Stimulated activated CD4-positive, alpha-beta T cell treated with anti-CD3 and anti-CD28 coated beads, TNF-alpha, amount 100 ng/mL, for 24 hours (primary cell): Measurements from ENCODE around the gene ARL6IP5.

Experiments
- DNase-seq, 3 experiments: peaks; one replicate each; pipeline ENCODE4 v3.0.0-alpha.2; 2020; ENCODE audit warnings: low read depth in 3 of 3

ARL6IP5 gene, protein sequence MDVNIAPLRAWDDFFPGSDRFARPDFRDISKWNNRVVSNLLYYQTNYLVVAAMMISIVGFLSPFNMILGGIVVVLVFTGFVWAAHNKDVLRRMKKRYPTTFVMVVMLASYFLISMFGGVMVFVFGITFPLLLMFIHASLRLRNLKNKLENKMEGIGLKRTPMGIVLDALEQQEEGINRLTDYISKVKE

DNA sequence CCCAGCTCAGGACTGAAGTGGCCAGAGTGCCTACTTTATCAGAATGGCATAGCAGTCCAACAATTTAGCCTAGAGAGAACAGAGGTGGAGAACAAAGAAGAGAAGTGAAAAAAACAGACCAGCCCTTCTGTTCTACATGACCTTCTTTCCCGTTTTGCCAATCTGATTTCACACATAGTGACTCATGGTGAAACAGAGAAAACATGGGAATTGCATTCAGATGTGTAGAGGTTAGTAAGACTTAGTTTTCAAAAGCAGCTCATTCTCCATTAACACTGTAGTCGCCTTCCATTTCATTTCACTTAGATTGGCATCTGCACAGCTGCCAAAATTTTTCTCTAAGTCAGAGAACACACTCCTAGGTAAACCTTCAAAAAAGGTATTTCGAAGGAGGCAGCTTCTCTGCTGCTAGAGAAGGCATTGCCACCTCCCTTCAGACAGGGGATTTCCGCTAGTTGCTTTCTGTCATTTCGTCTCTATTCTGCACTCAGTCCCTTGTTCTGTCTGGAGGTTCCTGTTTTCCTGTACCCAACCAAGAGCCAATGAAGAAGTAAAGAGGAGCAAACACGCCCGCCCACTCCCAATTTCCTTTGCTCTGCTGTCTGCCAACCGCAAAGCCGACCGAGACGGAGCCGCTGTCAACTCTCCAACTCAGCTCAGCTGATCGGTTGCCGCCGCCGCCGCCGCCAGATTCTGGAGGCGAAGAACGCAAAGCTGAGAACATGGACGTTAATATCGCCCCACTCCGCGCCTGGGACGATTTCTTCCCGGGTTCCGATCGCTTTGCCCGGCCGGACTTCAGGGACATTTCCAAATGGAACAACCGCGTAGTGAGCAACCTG lies at the start of gene ARL6IP5:
Gene ARL6IP5, plus strand, starts transcription at position 612 of the 842 bp plus-strand sequence. Its CDS starts 111 bp downstream, at position 723.
- DNase-seq, result peak; percentile 76 to 90 (median 83)

DNA sequence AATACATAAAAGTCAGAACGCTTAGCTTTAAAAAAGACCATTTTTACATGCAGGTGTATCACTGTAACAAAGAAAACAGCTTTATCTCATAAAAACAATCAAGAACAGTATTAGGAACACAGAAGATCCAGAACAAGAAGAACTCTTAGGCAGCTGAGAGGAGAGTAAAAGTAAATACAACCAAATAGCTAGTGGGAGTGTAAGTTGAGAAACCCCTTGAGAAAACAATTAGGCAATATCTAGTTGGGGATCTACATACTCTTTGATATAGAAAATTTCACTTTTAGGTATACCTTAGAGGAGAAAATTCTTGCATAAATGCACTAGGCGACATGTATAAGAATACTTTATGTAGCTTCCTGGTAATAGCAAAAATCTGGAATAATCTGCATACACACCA lies 40.1 kb upstream of the ARL6IP5 start:
- DNase-seq, result no peak

DNA sequence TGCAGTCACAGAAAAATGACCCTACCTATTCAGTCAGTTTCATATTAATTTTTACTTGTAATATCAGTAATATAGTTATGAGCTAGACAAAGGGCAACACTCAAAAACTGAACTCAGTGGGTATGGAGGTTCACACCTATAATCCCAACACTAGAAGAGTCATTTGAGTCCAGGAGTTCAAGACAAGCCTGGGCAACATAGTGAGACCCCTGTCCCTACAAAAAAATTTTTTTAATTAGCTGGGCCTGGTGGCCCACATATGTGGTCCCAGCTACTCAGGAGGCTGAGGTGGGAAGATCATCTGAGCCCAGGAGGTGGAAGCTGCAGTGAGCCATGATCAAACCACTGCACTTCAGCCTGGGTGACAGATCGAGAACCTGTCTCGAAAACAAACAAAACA lies 35.7 kb upstream of the ARL6IP5 start:
- no peak for DNase-seq

DNA sequence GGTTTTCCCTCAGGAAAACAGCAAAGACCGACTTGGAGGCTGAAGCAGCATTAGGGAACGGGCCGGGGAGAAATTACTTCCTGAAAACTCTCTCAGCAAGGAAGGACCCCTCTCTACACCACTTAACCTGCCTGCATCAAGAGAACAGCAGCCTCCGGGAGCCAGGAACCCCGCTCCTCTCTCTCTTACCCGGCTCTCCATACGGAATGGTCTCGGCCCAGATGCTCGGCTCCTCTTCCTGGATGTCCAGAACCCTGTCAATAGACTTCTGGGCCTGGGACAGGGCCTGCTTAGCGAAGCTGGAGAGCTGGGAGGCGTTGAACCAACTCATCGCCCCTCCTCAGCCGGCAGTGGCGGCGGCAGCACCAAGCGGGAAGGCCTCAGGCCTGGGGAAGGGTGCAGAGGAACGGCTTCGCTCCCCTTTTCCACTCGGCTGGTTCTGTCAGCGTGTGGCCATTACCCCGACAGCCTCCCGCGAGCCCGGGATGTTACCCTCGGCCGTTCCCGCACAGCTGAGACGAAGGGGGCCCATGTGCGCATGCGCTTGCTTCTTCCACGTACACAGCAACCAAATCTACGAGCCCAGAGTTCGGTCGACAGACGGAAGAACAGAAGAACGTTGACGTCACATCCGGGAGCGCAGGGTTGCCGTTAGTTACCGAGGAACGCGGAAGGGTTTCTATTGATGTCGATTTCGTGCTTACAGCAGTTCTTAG lies 32.8 kb upstream of the ARL6IP5 start, which contains the start of gene TMF1:
Gene TMF1, minus strand, starts transcription at position 578 of the 716 bp plus-strand sequence. Its CDS starts 247 bp downstream, at position 331.
- peak; percentile 95 to 97 (median 96) for DNase-seq

DNA sequence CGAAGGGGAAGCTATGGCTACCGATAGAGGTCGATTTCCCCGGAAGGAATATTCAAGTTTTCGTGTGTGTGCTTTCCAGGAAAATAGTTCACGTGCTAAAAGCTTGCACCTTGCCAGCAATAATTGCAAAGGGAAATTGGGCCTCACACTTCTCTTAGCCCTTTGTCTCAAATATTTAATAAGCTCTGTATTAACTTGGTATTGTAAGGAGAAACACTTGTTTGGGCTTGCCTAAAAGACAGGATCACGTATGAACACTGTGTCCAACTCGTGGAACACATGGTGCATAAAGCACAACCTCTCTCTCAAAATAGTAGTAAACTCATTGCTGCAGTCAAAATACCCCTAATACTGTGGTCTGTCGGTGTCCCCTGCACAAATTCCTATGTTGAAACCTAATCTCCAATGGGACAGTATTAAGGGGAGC lies 32.3 kb upstream of the ARL6IP5 start:
- DNase-seq, result no peak

DNA sequence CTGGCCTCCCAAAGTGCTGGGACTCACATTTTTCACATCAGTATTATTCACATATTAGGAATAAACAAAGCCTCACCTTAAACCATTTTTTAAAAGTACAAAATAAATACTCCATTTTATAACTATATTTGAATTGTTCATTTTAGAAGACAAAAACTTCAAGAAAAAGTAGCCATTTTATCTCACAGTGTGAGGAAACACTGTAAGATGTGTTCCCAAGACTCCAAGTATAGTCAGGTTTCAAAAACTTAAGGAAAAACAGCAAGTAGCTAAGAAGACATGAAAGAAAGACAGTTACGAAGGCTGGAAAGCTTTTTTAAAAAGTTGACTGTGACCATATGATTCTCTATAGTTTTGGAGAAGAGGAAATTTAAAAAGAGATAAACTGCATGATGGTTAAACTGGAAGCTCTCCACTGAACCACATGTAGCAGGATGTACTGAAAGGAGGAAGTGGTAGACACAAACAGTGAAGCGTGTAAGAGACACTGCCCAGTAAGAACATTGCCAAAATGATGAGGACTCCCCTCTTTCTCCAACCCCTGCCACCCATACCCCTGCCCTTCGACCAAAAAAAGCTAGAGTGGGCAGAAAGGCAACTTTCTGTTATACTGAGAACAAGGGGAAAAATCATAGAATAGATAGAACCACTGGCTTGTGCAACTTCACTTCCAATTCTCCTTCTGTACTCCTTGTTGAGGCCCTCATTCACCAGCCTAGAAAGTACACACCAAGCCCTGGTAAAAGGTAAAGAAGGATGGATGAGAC lies 26.4 kb upstream of the ARL6IP5 start:
- DNase-seq, result no peak

DNA sequence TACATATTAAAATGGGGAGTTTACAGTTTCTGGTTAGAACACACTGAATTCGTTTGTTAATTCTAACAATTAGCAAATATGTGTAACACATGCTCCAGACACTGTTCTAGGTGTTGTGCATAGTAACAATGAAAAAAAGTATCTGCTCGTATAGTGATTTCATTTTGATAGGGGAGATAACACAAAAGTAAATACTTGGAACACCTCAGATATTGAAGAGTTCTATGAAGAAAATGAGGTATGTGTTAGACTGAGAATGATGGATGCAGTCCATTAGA lies 25.9 kb upstream of the ARL6IP5 start:
- DNase-seq, result no peak

DNA sequence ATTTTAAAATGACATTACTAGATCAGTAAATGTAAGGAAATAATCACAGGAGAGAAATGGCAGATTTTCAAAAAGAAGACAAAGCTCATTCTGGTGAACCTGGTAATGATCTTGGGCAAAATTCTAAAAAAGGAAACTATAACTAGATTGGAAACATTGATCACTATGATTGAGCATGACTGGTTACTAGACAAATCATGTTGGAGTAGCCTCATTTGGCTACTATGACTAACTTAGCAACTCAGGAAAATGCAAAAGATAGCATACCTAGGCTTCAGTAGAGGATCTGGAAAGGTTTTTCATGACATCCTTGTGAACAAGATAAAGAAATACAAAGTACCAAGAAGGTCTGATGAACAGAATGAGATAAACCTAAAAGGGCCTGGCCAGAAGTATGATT lies 25.0 kb upstream of the ARL6IP5 start:
- no peak for DNase-seq

DNA sequence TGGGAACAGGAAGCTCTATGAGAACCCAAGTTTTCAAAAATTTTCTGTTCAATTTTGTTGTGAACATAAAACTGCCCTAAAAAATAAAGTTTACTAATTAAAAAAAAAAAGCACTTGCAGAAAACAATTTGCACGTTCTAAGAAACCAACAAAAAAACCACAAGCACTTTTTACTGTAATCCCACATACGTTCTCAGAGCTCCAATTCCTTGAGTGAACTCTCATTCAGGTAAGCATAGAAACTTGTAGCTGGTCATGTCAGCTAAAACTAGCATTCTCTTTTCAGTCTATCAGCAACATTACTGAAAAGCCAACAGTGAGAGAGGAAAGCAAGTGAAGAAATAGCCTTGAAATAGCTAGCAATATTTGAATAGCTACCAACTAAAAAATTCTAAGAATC lies 21.1 kb upstream of the ARL6IP5 start:
- no peak for DNase-seq

DNA sequence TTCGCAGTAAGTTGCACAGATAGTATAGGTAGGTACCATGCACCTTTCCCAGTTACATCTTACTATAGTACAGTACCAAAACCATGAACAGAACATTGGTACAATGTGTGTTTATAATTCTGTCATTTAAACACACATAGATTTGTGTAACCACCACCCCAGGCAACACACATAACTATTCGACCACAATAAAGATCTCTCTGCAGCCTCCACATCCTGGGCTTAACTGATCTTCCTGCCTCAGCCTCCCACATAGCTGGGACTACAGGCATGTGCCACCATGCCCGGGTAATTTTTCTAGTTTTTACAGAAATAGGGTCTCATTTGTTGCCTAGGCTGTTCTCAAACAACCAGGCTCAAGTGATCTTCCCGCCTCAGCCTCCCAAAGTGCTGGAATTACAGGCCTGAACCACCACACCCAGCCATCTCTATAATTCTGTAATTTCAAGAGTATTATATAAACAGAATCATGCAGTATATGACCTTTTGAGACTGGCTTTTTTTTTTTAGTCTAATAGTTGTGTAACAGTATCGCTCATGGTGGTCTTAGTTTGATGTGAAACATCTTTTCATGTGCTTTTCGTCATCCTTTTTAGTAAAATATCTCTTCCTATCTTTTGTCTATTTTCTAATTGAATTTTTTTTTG lies 19.3 kb upstream of the ARL6IP5 start:
- DNase-seq, result no peak

DNA sequence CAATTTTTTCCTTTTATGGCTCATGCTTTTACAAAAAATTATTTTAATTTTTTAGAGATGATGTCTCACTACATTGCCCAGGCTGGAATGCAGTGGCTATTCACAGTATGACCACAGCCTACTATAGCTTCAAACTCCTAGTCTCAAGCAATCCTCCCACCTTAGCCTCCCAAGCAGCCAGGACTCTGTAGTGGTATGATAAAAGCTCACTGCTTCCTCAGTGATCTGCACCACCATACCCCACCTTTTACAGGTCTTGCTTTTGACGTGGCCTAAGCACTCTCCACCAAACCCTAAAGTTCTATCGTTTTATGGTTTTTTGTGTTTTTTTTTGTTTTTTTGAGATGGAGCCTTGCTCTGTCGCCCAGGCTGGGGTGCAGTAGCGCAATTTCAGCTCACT lies 18.6 kb upstream of the ARL6IP5 start:
- no peak for DNase-seq

DNA sequence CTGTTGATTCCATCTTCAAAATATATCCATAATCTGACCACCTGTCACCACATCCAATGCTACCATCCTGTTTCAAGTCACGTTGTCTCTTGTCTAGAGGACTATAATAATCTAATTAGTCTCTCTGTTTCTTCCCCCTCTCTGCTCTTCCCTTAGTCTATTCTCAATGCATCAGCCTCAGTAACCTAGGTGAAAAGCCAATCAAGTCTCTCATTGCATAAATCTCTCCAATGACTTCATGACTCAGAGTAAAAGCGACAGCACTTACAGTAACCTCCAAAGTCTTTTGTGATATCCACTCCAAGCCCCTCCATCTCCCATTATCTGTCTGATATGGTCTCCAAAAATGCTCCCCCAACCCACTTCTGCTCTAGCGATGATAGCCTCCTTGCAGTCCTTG lies 11.8 kb upstream of the ARL6IP5 start:
- DNase-seq, result no peak

DNA sequence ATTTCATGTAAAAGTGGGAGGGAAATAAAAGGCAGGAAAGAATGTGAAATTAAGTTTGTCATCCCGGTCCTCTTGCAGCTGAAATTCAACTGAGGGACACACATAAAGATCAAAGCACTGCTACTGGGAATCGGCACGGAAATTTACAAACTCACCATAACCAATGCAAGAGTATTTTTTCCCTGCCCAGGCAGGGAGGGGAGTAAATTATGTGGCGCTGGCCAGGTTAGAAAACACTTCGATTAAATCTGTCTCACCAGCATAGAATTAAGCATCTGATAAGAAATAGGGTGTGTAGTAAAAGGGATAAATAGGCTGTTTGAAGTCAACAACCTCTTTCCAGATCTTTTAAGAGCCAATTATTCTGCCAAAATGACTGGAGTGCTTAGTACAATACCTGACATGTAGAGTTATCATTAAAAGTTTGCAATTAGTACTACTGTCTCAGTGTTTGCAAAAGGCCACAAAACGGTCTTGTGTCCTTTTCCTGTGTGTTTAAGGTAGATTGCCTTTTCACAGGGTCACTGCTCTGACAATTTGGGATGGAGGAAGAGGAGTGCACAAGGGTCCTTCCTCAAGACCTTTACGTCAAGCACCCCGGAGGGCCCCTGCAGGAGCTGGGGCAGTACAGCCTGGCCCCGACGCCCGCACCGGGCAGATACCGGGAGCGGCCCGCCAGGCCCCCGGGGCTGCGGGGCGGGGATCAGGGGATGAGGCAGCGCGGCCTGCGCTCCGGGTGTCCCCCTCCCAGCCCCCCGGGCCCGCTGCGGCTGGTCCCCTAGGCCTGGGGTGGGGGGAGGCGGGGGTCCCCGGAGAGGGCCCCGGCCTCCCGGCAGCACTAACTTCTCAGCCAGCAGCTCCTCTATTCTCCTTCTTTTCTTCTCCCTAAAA lies 5.2 kb upstream of the ARL6IP5 start:
- no peak for DNase-seq

DNA sequence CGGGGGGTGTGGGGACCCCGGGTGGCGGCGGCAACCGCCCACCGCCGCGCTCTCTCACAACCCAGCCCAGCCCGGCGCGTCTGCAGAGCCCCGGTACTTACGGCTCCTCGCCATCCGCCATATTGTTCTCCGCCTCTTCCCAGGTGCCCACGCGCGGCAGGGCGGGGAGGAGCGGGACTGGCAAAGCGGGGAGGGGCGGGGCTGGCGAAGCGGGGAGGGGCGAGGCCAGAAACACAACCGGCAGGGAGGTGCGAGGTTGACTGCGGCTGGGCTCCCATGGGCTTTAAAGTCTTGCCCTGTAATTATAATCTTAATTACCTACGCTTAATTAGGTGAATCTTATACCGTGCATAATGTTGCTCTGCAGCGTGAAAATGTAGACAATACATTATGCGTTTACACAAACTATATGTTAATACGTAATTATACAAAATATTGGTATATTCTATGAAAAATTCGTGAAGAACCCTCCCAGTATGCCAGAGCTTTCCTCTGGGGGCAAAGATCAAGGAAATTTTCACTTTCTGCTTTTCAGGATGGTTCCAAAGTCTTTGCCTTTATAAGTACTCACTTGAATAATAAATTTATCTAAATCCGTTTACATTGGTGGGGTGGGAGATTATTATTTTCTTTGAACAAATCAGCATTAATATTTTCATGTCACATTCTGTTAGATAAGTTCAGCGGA lies 4.4 kb upstream of the ARL6IP5 start, which contains the start of gene UBA3:
Gene UBA3, minus strand, starts transcription at position 133 of the 688 bp plus-strand sequence. Its CDS starts 12 bp downstream, at position 121.
- peak; percentile 85 to 93 (median 89) for DNase-seq

DNA sequence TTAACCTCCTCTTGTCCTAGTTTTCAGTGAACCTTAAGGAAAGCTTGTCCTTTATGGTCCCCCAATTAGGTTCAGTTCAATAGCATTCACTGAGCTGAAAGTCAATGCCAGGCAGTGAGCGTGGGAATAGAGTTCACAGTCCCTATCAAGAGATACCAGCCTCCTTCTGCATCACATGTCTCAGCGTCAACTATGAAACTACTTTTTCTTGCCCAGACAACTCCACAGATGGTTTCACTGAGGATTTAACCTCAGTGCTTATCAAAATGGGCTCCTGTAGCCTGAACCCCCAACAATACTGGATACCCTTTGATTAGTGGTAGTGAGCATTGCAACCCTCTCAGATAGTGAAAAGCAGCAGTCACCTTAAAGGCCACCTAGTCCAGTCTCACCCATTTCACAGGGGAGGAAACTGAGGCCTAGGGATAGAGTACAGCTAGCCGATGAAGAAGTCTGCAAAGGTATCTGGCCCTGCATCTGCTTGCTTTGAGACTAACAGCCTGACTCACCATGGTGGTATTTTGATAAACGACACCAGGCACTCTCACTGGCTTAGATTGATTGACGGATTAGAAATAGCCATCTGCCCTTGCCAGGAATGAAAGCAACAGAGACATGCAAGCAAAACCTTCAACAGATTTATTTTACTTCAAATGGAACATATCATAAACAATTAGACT lies 3.0 kb upstream of the ARL6IP5 start:
- DNase-seq, result no peak

DNA sequence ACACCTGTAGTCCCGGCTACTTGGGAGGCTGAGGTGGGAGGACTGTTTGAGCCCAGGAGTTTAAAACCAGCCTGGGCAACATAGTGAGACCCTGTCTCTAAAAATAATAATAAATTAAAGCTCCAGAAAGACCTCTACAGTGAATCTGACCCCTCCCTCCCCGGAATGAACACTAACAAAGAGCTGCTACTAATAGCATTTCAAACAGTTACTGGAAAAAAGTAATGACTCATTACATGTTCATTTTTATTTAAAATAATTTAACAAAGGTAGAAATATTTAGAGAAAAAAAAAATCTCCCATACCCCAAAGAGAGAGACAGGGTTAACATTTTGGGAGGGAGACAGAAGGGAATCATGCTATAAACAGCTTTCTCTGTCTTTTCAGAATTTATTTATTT lies 2.4 kb upstream of the ARL6IP5 start:
- DNase-seq, result no peak

DNA sequence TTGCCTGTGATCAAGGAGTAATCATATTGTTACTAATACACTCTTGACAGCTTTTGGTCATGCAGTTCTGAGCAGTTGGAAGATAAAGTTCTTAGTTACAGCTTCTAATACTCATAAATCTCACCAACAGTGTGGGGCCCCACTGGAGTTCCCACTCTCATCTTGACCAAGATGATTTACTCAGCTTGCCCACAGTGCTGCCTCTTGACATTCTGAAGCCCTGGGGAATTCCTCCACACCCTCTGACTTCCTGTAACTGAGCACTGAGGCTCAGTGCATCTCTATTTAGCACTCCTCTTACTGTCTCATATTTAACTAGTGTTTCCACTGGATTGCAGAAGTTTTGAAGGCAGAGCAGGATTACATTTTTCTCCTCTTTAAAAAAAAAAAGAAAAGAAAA lies 1.9 kb upstream of the ARL6IP5 start:
- DNase-seq, result peak; percentile 50 to 72 (median 69)

DNA sequence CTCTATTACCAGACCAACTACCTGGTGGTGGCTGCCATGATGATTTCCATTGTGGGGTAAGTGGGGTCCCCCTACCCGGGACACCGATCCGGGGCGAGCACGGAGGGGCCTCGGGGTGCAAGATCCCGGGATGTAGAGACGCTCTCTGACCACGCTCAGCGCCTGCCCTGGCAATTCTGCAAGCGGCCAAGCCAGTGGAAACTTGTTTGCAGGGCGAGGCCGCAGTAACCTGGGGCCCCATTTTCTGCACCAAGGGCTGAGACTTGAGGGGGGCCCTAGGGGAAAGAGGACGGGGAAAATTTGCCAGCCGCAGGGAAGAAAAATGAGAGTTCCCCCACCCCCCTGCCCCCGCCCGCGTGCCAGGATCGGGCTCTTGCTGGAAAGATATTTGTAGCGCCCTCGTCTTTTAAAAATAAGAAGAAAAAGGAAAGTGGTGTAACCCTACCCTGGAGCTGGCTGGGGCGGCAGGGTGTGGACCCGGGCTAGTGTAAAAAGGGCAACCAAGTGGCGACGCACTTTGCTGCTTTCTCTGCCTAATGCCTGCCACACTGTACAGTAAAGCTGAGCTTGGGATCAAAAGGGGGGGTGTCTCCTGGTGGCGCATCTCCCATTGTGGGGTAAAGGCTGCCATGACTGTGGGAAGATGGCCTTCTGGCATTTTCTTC lies 563 bp downstream of the ARL6IP5 start:
- DNase-seq, result no peak
